Measurements from ENCODE around the gene MARF1.
"Not testable (repeated sequence)": the region's sequence is repeated elsewhere in the genome, so short reads cannot be mapped to it uniquely, and the experiment has no call there.

The MARF1 gene

GRCh38 chr16:15643048-15643945, at the start of gene MARF1:
Gene MARF1 (minus strand): TSS chr16:15643154. CDS start chr16:15639233, 3,921 bp downstream.
- peak; percentile 56 to 62 for DNase-seq

GRCh38 chr16:15692508-15692907, 49.6 kb upstream of the MARF1 start:
- DNase-seq: not testable (repeated sequence)

GRCh38 chr16:15691046-15691445, 48.1 kb upstream of the MARF1 start:
- DNase-seq: no peak

GRCh38 chr16:15690296-15690695, 47.3 kb upstream of the MARF1 start:
- DNase-seq: no peak

GRCh38 chr16:15689290-15689689, 46.3 kb upstream of the MARF1 start:
- DNase-seq: no peak

GRCh38 chr16:15686287-15686686, 43.3 kb upstream of the MARF1 start:
- DNase-seq: no peak

- DNase-seq: peak; percentile 20 to 54
Measured at GRCh38 chr16:15682105-15682570, 39.2 kb upstream of the MARF1 start.

GRCh38 chr16:15677447-15677846, 34.5 kb upstream of the MARF1 start:
- DNase-seq: no peak

GRCh38 chr16:15676506-15676905, 33.6 kb upstream of the MARF1 start:
- DNase-seq: no peak

GRCh38 chr16:15674571-15674970, 31.6 kb upstream of the MARF1 start:
- no peak for DNase-seq

GRCh38 chr16:15672514-15673167, 29.7 kb upstream of the MARF1 start:
- DNase-seq: peak; percentile 87 to 90

- DNase-seq: not testable (repeated sequence)
Measured at GRCh38 chr16:15672127-15672513, 29.2 kb upstream of the MARF1 start.

GRCh38 chr16:15671530-15672117, 28.7 kb upstream of the MARF1 start:
- no peak for DNase-seq

GRCh38 chr16:15667091-15667742, 24.3 kb upstream of the MARF1 start:
- no peak for DNase-seq

GRCh38 chr16:15665107-15665506, 22.2 kb upstream of the MARF1 start:
- no peak for DNase-seq

GRCh38 chr16:15660203-15660601, 17.2 kb upstream of the MARF1 start:
- no peak for DNase-seq

GRCh38 chr16:15658556-15658955, 15.6 kb upstream of the MARF1 start:
- DNase-seq: no peak

GRCh38 chr16:15658149-15658548, 15.2 kb upstream of the MARF1 start:
- no peak for DNase-seq

GRCh38 chr16:15655561-15655960, 12.6 kb upstream of the MARF1 start:
- not testable (repeated sequence) for DNase-seq

- DNase-seq: no peak
Measured at GRCh38 chr16:15654591-15654990, 11.6 kb upstream of the MARF1 start.

- DNase-seq: no peak
Measured at GRCh38 chr16:15653227-15653626, 10.3 kb upstream of the MARF1 start.

GRCh38 chr16:15652293-15653001, 9.5 kb upstream of the MARF1 start:
- no peak for DNase-seq

All from Kasumi-1 (cell line).